Measurements from ENCODE around the gene DYNLRB2.

Gene DYNLRB2

DNA sequence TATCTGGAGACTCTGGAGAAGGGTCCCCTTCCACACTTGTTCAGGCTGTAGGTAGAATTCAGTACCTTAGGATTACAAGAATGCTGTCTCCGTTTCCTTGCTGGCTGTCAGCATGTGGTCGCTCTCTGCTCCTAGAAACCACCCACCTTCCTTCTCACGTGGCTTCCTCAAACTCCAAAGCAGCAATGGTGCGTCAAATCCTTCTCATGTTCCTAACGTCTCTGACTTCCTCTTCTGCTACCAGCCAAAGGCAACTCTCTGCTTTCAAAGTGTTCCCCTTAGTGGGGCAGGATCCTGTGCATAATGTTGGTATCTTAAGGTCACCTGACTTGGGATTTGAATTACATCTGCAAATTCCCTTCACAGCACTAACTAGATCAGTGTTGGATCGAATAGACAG, 30.9 kb upstream of the DYNLRB2 start:
- no peak overlapping the region for H2AK5ac ChIP-seq (ENCODE audit: low read length)
- no peak overlapping the region for H4K8ac ChIP-seq (ENCODE audit: low read depth, low read length)
- no peaks in the 10 kb centered on the region for H3K36me3 ChIP-seq (ENCODE audit: control insufficient read depth, insufficient read depth, low read length)
- no peak overlapping the region for H3K18ac ChIP-seq (ENCODE audit: low read length)
- WGBS (ENCODE audit: extremely low coverage, insufficient coverage, low lambda C conversion rate), result no CpG with 5 or more reads among the region's 6 CpGs
- H3K79me1 ChIP-seq (ENCODE audit: low read length), result no peaks in the 10 kb centered on the region
- H3K4me2 ChIP-seq (ENCODE audit: low read length), result no peak overlapping the region
- H4K5ac ChIP-seq (ENCODE audit: low read length), result no peak overlapping the region
- no peak overlapping the region for H3K27ac ChIP-seq (ENCODE audit: low read depth, low read length)
- no peak for DNase-seq
- H2BK120ac ChIP-seq (ENCODE audit: low read depth, low read length), result no peak overlapping the region
- no peak overlapping the region for H3K56ac ChIP-seq (ENCODE audit: low read length)
- H3K27me3 ChIP-seq (ENCODE audit: insufficient read depth, low read length, poor library complexity), result no peaks in the 10 kb centered on the region
- H3K23ac ChIP-seq (ENCODE audit: low read length), result no peak overlapping the region
- no peak overlapping the region for H3K9ac ChIP-seq (ENCODE audit: low read length)
- no peak overlapping the region for H3K4ac ChIP-seq (ENCODE audit: low read depth, low read length)
- no peak overlapping the region for H3K4me3 ChIP-seq (ENCODE audit: low read length)
- no peak overlapping the region for H2BK5ac ChIP-seq (ENCODE audit: low read length)
- H2BK15ac ChIP-seq (replicated peaks; ENCODE audit: low read depth), result no peak overlapping the region
- no peaks in the 10 kb centered on the region for H3K4me1 ChIP-seq (ENCODE audit: control insufficient read depth, low read depth, low read length)
- H3K79me2 ChIP-seq (ENCODE audit: control insufficient read depth, insufficient read depth, low read length), result no peaks in the 10 kb centered on the region

DNA sequence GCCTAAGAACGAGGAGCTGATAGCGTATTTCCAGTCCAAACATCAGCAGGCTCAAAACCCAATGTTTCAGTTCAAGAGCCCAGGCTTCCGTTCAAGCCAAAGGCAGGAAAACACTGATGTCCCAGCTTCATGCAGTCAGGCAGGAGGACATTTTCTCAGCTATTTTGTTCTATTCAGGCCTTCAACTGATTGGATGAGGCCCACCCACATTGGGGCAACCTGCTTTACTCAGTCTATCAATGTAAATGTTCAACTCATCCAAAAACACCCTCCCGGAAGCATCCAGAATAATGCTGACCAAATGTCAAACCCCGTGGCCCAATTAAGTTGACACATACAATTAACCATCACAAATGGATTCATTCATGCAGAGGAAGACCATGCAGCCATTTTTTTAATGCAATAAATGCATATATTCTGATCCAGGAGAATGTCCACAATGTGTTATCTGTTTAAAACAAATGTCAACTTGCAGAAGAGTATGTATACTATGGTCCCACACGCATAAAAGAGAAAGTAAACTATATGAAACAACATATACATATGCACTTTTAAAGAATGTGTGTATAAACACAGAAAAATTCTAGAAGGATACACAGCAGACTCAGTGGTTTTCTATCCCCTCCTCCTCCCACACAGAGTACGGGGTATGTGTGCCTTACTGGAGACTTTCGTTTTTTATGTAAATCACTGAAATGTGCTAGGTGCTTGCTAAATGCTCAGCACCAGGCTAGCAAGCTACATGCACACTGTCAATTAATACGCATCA, 28.8 kb upstream of the DYNLRB2 start:
- no peak for DNase-seq

DNA sequence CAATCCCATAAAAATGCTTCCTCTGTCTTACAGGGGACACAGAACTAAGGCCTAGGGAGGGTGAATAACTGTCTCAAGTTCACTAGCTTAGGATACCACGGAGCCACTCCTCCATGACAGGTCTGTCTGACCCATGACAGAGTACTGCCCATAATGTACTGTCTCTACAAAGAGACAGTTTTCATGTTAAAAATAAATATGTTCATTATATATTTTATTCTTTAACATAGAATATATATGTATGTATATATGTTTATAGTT, 28.3 kb upstream of the DYNLRB2 start:
- WGBS (ENCODE audit: extremely low coverage, insufficient coverage, low lambda C conversion rate), result no CpG with 5 or more reads among the region's 1 CpG
- Histone ChIP-seq H3K4me2 (ENCODE audit: low read length) (no peak overlapping the region), H3K27me3 (ENCODE audit: insufficient read depth, low read length, poor library complexity) (no peaks in the 10 kb centered on the region), H3K56ac (ENCODE audit: low read length) (no peak overlapping the region), H3K23ac (ENCODE audit: low read length) (no peak overlapping the region), H3K18ac (ENCODE audit: low read length) (no peak overlapping the region), H3K27ac (ENCODE audit: low read depth, low read length) (no peak overlapping the region), H2BK5ac (ENCODE audit: low read length) (no peak overlapping the region), H3K9ac (ENCODE audit: low read length) (no peak overlapping the region), H3K4me1 (ENCODE audit: control insufficient read depth, low read depth, low read length) (no peaks in the 10 kb centered on the region), H2AK5ac (ENCODE audit: low read length) (no peak overlapping the region), H3K79me1 (ENCODE audit: low read length) (no peaks in the 10 kb centered on the region), H3K36me3 (ENCODE audit: control insufficient read depth, insufficient read depth, low read length) (no peaks in the 10 kb centered on the region), H2BK15ac (replicated peaks; ENCODE audit: low read depth) (no peak overlapping the region), H3K79me2 (ENCODE audit: control insufficient read depth, insufficient read depth, low read length) (no peaks in the 10 kb centered on the region), H3K4me3 (ENCODE audit: low read length) (no peak overlapping the region), H4K8ac (ENCODE audit: low read depth, low read length) (no peak overlapping the region), H4K5ac (ENCODE audit: low read length) (no peak overlapping the region), H3K4ac (ENCODE audit: low read depth, low read length) (no peak overlapping the region), H2BK120ac (ENCODE audit: low read depth, low read length) (no peak overlapping the region)
- DNase-seq, result no peak

More for the DNA sequence above, 28.8 kb upstream of the DYNLRB2 start:
- H3K4me1 ChIP-seq (ENCODE audit: control insufficient read depth, low read depth, low read length), result no peaks in the 10 kb centered on the region
- H4K5ac ChIP-seq (ENCODE audit: low read length), result no peak overlapping the region
- no peak overlapping the region for H4K8ac ChIP-seq (ENCODE audit: low read depth, low read length)
- no peak overlapping the region for H3K27ac ChIP-seq (ENCODE audit: low read depth, low read length)
- no peak overlapping the region for H3K9ac ChIP-seq (ENCODE audit: low read length)
- no peak overlapping the region for H2BK5ac ChIP-seq (ENCODE audit: low read length)
- H3K79me2 ChIP-seq (ENCODE audit: control insufficient read depth, insufficient read depth, low read length), result no peaks in the 10 kb centered on the region
- no CpG with 5 or more reads among the region's 9 CpGs for WGBS (ENCODE audit: extremely low coverage, insufficient coverage, low lambda C conversion rate)
- no peak overlapping the region for H3K4ac ChIP-seq (ENCODE audit: low read depth, low read length)
- no peak overlapping the region for H2AK5ac ChIP-seq (ENCODE audit: low read length)
- no peak overlapping the region for H3K56ac ChIP-seq (ENCODE audit: low read length)
- no peak overlapping the region for H2BK15ac ChIP-seq (replicated peaks; ENCODE audit: low read depth)
- H2BK120ac ChIP-seq (ENCODE audit: low read depth, low read length), result no peak overlapping the region
- no peaks in the 10 kb centered on the region for H3K79me1 ChIP-seq (ENCODE audit: low read length)
- H3K4me3 ChIP-seq (ENCODE audit: low read length), result no peak overlapping the region
- no peak overlapping the region for H3K4me2 ChIP-seq (ENCODE audit: low read length)
- H3K18ac ChIP-seq (ENCODE audit: low read length), result no peak overlapping the region
- H3K23ac ChIP-seq (ENCODE audit: low read length), result no peak overlapping the region
- no peaks in the 10 kb centered on the region for H3K36me3 ChIP-seq (ENCODE audit: control insufficient read depth, insufficient read depth, low read length)
- no peaks in the 10 kb centered on the region for H3K27me3 ChIP-seq (ENCODE audit: insufficient read depth, low read length, poor library complexity)

DNA sequence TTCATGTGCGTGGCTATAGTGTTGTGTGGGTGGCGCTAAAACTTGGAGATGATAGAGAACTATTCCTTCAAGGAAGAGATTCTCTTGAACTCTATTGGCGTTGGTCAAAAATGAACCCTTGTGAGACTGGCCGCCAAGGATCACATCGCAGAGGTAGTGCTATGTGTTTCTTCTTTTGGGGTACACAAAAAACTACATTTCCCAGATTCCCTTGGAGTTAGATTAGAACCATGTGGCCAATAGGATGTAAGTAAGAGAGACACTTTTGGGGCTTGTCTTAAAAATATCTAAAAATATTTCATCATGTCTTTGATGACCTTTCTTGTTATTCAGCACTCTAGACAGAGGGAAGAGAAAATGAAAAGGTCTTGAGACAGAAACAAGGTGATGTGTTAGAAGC, 25.4 kb upstream of the DYNLRB2 start:
- H3K4me3 ChIP-seq (ENCODE audit: low read length), result no peak overlapping the region
- H2BK120ac ChIP-seq (ENCODE audit: low read depth, low read length), result no peak overlapping the region
- no peak overlapping the region for H3K27ac ChIP-seq (ENCODE audit: low read depth, low read length)
- no peak overlapping the region for H4K5ac ChIP-seq (ENCODE audit: low read length)
- H3K18ac ChIP-seq (ENCODE audit: low read length), result no peak overlapping the region
- H3K9ac ChIP-seq (ENCODE audit: low read length), result no peak overlapping the region
- no peak overlapping the region for H3K4me2 ChIP-seq (ENCODE audit: low read length)
- H3K23ac ChIP-seq (ENCODE audit: low read length), result no peak overlapping the region
- no peaks in the 10 kb centered on the region for H3K27me3 ChIP-seq (ENCODE audit: insufficient read depth, low read length, poor library complexity)
- no peaks in the 10 kb centered on the region for H3K79me1 ChIP-seq (ENCODE audit: low read length)
- no peaks in the 10 kb centered on the region for H3K36me3 ChIP-seq (ENCODE audit: control insufficient read depth, insufficient read depth, low read length)
- no CpG with 5 or more reads among the region's 5 CpGs for WGBS (ENCODE audit: extremely low coverage, insufficient coverage, low lambda C conversion rate)
- no peak for DNase-seq
- H2AK5ac ChIP-seq (ENCODE audit: low read length), result no peak overlapping the region
- no peak overlapping the region for H2BK15ac ChIP-seq (replicated peaks; ENCODE audit: low read depth)
- no peak overlapping the region for H3K4ac ChIP-seq (ENCODE audit: low read depth, low read length)
- no peaks in the 10 kb centered on the region for H3K4me1 ChIP-seq (ENCODE audit: control insufficient read depth, low read depth, low read length)
- H2BK5ac ChIP-seq (ENCODE audit: low read length), result no peak overlapping the region
- H3K79me2 ChIP-seq (ENCODE audit: control insufficient read depth, insufficient read depth, low read length), result no peaks in the 10 kb centered on the region
- no peak overlapping the region for H4K8ac ChIP-seq (ENCODE audit: low read depth, low read length)
- no peak overlapping the region for H3K56ac ChIP-seq (ENCODE audit: low read length)

DNA sequence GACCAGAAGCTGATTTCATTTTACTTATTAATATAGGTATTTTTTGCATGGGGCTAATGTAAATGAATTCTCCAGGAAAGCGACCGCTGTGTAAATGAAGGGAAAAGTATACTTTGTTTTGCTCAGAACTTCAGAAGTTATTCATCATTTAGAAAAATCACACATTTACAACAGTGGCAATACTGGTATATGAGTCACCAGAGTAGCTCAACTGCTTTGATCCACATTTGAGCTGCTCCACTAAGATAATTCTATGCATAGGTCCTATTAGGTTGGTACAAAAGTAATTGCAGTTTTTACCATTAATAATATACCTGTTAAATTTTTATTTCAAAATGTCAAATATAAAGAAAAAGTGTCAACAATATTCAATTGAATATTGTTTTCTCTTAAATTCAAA, 22.9 kb upstream of the DYNLRB2 start:
- Histone ChIP-seq H3K27ac (ENCODE audit: low read depth, low read length) (no peak overlapping the region), H3K18ac (ENCODE audit: low read length) (no peak overlapping the region), H2BK5ac (ENCODE audit: low read length) (no peak overlapping the region), H3K4me3 (ENCODE audit: low read length) (no peak overlapping the region), H4K8ac (ENCODE audit: low read depth, low read length) (no peak overlapping the region), H3K79me2 (ENCODE audit: control insufficient read depth, insufficient read depth, low read length) (no peaks in the 10 kb centered on the region), H3K4me1 (ENCODE audit: control insufficient read depth, low read depth, low read length) (no peaks in the 10 kb centered on the region), H3K9ac (ENCODE audit: low read length) (no peak overlapping the region), H3K36me3 (ENCODE audit: control insufficient read depth, insufficient read depth, low read length) (no peaks in the 10 kb centered on the region), H3K4me2 (ENCODE audit: low read length) (no peak overlapping the region), H4K5ac (ENCODE audit: low read length) (no peak overlapping the region), H3K56ac (ENCODE audit: low read length) (no peak overlapping the region), H3K23ac (ENCODE audit: low read length) (no peak overlapping the region), H3K27me3 (ENCODE audit: insufficient read depth, low read length, poor library complexity) (no peaks in the 10 kb centered on the region), H2BK15ac (replicated peaks; ENCODE audit: low read depth) (no peak overlapping the region), H2AK5ac (ENCODE audit: low read length) (no peak overlapping the region), H3K4ac (ENCODE audit: low read depth, low read length) (no peak overlapping the region), H2BK120ac (ENCODE audit: low read depth, low read length) (no peak overlapping the region), H3K79me1 (ENCODE audit: low read length) (no peaks in the 10 kb centered on the region)
- no peak for DNase-seq
- no CpG with 5 or more reads among the region's 2 CpGs for WGBS (ENCODE audit: extremely low coverage, insufficient coverage, low lambda C conversion rate)

DNA sequence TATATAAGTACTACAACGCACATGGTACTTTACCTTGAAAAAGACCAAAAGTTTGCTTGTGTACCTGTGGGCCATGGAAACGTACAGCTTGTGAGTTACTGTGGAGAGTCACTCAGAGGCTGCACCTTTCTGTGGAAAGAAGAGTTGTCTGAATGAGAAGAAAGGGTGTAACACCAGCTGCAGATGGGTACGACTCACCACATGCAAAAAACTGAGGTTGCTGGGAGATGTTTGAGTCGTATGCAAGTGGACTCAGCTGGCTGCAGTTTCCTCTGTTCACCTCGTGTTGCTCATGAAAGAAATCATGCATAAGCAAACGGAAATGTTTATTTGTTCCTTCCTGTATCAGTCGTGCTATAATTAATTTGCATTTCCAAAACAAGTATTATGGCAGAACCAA, 22.4 kb upstream of the DYNLRB2 start:
- no peak overlapping the region for H3K23ac ChIP-seq (ENCODE audit: low read length)
- H3K79me2 ChIP-seq (ENCODE audit: control insufficient read depth, insufficient read depth, low read length), result no peaks in the 10 kb centered on the region
- H2BK120ac ChIP-seq (ENCODE audit: low read depth, low read length), result no peak overlapping the region
- no peak overlapping the region for H3K9ac ChIP-seq (ENCODE audit: low read length)
- H3K27me3 ChIP-seq (ENCODE audit: insufficient read depth, low read length, poor library complexity), result no peaks in the 10 kb centered on the region
- no peak overlapping the region for H3K4me2 ChIP-seq (ENCODE audit: low read length)
- no peak overlapping the region for H4K5ac ChIP-seq (ENCODE audit: low read length)
- H3K4me3 ChIP-seq (ENCODE audit: low read length), result no peak overlapping the region
- no peaks in the 10 kb centered on the region for H3K36me3 ChIP-seq (ENCODE audit: control insufficient read depth, insufficient read depth, low read length)
- H3K18ac ChIP-seq (ENCODE audit: low read length), result no peak overlapping the region
- no peak overlapping the region for H3K56ac ChIP-seq (ENCODE audit: low read length)
- H3K4ac ChIP-seq (ENCODE audit: low read depth, low read length), result no peak overlapping the region
- H3K4me1 ChIP-seq (ENCODE audit: control insufficient read depth, low read depth, low read length), result no peaks in the 10 kb centered on the region
- no peak overlapping the region for H4K8ac ChIP-seq (ENCODE audit: low read depth, low read length)
- H2AK5ac ChIP-seq (ENCODE audit: low read length), result no peak overlapping the region
- whole genome bisulfite sequencing (ENCODE audit: extremely low coverage, insufficient coverage, low lambda C conversion rate), result no CpG with 5 or more reads among the region's 7 CpGs
- peak; percentile 9 for DNase-seq
- no peak overlapping the region for H3K27ac ChIP-seq (ENCODE audit: low read depth, low read length)
- no peaks in the 10 kb centered on the region for H3K79me1 ChIP-seq (ENCODE audit: low read length)
- H2BK15ac ChIP-seq (replicated peaks; ENCODE audit: low read depth), result no peak overlapping the region
- H2BK5ac ChIP-seq (ENCODE audit: low read length), result no peak overlapping the region

Data from mesendoderm (in vitro differentiated cells).